Adrenal gland (tissue), 12 donors: ENCODE data around the gene TBC1D2B. TPM values are rescaled to one million over a fixed set of nuclear protein-coding genes. Genes with fewer than 3 reads are reported as not detected.
"Not testable (repeated sequence)": the region's sequence is repeated elsewhere in the genome, so short reads cannot be mapped to it uniquely, and the experiment has no call there.

Experiments
- DNase-seq, 7 donors: peaks; one replicate each; pipeline ENCODE4 v3.0.0-alpha.2; 2019 to 2020
- H3K27ac ChIP-seq, 5 donors: fragments of 200-600 bp; sonication (generic) in 4 of 5; 1 replicate in 3 of 5; 2 replicates in 2 of 5; pipeline versions ENCODE4 v1.5.1 to v1.8.0; 2016 to 2020; ENCODE audit warnings: mild to moderate bottlenecking in 1 of 5
- H3K27me3 ChIP-seq: fragments of 200-600 bp; 2 replicates; pipeline ENCODE4 v1.8.0; 2021
- H3K36me3 ChIP-seq, 2 donors: fragments of 200-600 bp; replicated peaks in 1 of 2; 1 replicate in 1 of 2; 2 replicates in 1 of 2; pipeline versions ENCODE4 v1.5.1 to v1.8.0; 2018 to 2022
- H3K4me1 ChIP-seq, 2 donors: fragments of 200-600 bp; replicated peaks in 1 of 2; 1 replicate in 1 of 2; 2 replicates in 1 of 2; pipeline versions ENCODE4 v1.5.1 to v1.8.0; 2018 to 2021
- H3K4me3 ChIP-seq, 4 donors: fragments of 200-600 bp; sonication (generic) in 3 of 4; one replicate each; pipeline ENCODE4 v1.5.1; 2016 to 2018
- H3K9me3 ChIP-seq, 3 donors: fragments of 200-600 bp; sonication (generic) in 1 of 3; replicated peaks in 1 of 3; 1 replicate in 2 of 3; 2 replicates in 1 of 3; pipeline versions ENCODE4 v1.5.1 to v1.8.0; 2016 to 2021
- POLR2A ChIP-seq, 2 donors: fragments of 450-650 bp; IDR thresholded peaks; one replicate each; pipeline ENCODE4 v1.6.1; 2017; ENCODE audit warnings: antibody characterized with exemption in 2 of 2, mild to moderate bottlenecking in 2 of 2, moderate library complexity in 1 of 2
- WGBS, 4 donors: extraction: QIAGEN DNeasy Blood & Tissue Kit in 2 of 4; methylation state at CpG; one replicate each; pipeline versions ENCODE4 v1.1.5 to v1.1.7; 2013 to 2017; 5-methylcytosine and 5-hydroxymethylcytosine counted together
- intact Hi-C, 2 donors: fragments of 100-400 bp; cut with DNase I; formaldehyde crosslinking; loops; one replicate each; pipeline versions ENCODE4 v1.14.1 to v1.15.0; 2022 to 2023
- polyA plus RNA-seq, 3 donors: library from polyadenylated mRNA; stranded (reverse); fragments of 200-250 nt in 2 of 3; fragments of 350-450 nt in 1 of 3; fragmentation: Illumina TruSeq in 1 of 3; extraction: RNeasy Lipid Tissue Mini Kit (QIAGEN cat#74804) in 1 of 3; gene quantifications; one replicate each; pipeline ENCODE4 v1.2.3, GENCODE V29; 2013 to 2014
- total RNA-seq, 9 donors: library from RNA; depleted of rRNA in 4 of 9; stranded (reverse); fragments of >200 nt in 4 of 9; fragments of 120-200 nt in 1 of 9; fragmentation: NEBNext Ultra II Directional in 1 of 9; extraction: Animal tissue kit (Norgen Biotek cat#: 25700) in 1 of 9; gene quantifications; one replicate each; pipeline versions ENCODE4 v1.1.0 to v1.2.4, GENCODE V29; 2013 to 2023
- TF ChIP-seq, protein P1 (sequence below), 6 experiments: fragments of 450-650 bp in 4 of 6; fragments of 200-600 bp in 2 of 6; sonication (generic) in 1 of 6; IDR thresholded peaks; 1 replicate in 5 of 6; 2 replicates in 1 of 6; pipeline versions ENCODE4 v1.5.1 to v1.8.0; 2016 to 2021; ENCODE audit warnings: antibody characterized with exemption in 6 of 6, mild to moderate bottlenecking in 2 of 6, moderate library complexity in 1 of 6
- donor health status: healthy with polysubstance abuse.
- donor health status: Bipolar disorder and iron deficiency.
- donor health status: DM: yes; HTN: yes; CAD: no.
- donor health status: DM: no; HTN: no; CAD: no.
- donor health status: DM: no; HTN: no; CAD: no.
- donor health status: DM: yes; HTN: yes; CAD: no.

TBC1D2B gene
- total and polyA plus RNA-seq, 12 donors, result 16.3 to 95.0 (median 54.6) TPM

GRCh38 chr15:77969055-77969454 lies 108.5 kb downstream of the TBC1D2B start:
- WGBS, 4 donors, result 88 to 97% (median 94%) methylated on average over 2 of the region's 2 CpGs

GRCh38 chr15:77967798-77968197 lies 109.7 kb downstream of the TBC1D2B start:
- intact Hi-C loops, result loop anchor here (5.0 to 10.0 kb wide), 2 partner anchors 140 to 267 kb away; partner anchors contain the start of gene ACSBG1 (in 1 of the 2)
- Histone ChIP-seq H3K9me3 (no peaks in the 10 kb centered on the region), H3K4me1 (no peaks in the 10 kb centered on the region), H3K36me3 (no peaks in the 10 kb centered on the region), H3K4me3 (no peak overlapping the region), H3K27me3 (no peaks in the 10 kb centered on the region), H3K27ac (no peak overlapping the region)
- TF ChIP-seq, protein P1, sequence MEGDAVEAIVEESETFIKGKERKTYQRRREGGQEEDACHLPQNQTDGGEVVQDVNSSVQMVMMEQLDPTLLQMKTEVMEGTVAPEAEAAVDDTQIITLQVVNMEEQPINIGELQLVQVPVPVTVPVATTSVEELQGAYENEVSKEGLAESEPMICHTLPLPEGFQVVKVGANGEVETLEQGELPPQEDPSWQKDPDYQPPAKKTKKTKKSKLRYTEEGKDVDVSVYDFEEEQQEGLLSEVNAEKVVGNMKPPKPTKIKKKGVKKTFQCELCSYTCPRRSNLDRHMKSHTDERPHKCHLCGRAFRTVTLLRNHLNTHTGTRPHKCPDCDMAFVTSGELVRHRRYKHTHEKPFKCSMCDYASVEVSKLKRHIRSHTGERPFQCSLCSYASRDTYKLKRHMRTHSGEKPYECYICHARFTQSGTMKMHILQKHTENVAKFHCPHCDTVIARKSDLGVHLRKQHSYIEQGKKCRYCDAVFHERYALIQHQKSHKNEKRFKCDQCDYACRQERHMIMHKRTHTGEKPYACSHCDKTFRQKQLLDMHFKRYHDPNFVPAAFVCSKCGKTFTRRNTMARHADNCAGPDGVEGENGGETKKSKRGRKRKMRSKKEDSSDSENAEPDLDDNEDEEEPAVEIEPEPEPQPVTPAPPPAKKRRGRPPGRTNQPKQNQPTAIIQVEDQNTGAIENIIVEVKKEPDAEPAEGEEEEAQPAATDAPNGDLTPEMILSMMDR (IDR thresholded peaks at IDR 0.05), result no peak
- no peak for TF ChIP-seq POLR2A (IDR thresholded peaks at IDR 0.05)
- 9 to 48% (median 37%) methylated on average over 1 of the region's 1 CpG for WGBS, 4 donors
- DNase-seq, result no peak

More at GRCh38 chr15:77969055-77969454, 108.5 kb downstream of the TBC1D2B start:
- Histone ChIP-seq H3K36me3 (no peaks in the 10 kb centered on the region), H3K27ac (no peak overlapping the region), H3K9me3 (no peaks in the 10 kb centered on the region), H3K27me3 (no peaks in the 10 kb centered on the region), H3K4me1 (peaks cover 3 to 4% of the 10 kb centered on the region in 2 donors), H3K4me3 (no peak overlapping the region)
- intact Hi-C loops, result loop anchor here (5.0 to 10.0 kb wide), 2 partner anchors 138 to 266 kb away; partner anchors contain the start of gene ACSBG1 (in 1 of the 2)
- no peak for DNase-seq
- TF ChIP-seq, protein P1 (IDR thresholded peaks at IDR 0.05), result no peak
- no peak for TF ChIP-seq POLR2A (IDR thresholded peaks at IDR 0.05)

DNA sequence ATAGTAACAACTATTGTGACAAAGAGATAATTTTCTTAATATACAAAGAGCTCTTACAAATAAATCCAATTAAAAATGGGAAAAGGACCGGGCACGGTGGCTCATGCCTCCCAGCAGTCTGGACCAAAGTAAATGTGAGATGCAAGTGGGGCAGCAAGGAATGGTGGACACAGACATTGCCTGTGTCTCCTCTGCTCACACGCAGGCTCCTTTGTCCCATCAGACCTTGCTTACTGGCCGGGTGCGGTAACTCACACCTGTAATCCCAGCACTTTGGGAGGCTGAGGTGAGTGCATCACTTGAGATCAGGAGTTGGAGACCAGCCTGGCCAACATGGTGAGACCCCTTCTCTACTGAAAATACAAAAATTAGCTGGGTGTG lies 110.3 kb downstream of the TBC1D2B start:
- intact Hi-C loops, result loop anchor here (5.0 to 10.0 kb wide), 2 partner anchors 140 to 268 kb away; partner anchors contain the start of gene ACSBG1 (in 1 of the 2)
- not testable (repeated sequence) for H3K36me3 ChIP-seq, H3K9me3 ChIP-seq, H3K4me3 ChIP-seq, H3K4me1 ChIP-seq, DNase-seq, H3K27ac ChIP-seq, H3K27me3 ChIP-seq
- 45 to 66% (median 52%) methylated on average over 5 of the region's 5 CpGs for WGBS, 4 donors

DNA sequence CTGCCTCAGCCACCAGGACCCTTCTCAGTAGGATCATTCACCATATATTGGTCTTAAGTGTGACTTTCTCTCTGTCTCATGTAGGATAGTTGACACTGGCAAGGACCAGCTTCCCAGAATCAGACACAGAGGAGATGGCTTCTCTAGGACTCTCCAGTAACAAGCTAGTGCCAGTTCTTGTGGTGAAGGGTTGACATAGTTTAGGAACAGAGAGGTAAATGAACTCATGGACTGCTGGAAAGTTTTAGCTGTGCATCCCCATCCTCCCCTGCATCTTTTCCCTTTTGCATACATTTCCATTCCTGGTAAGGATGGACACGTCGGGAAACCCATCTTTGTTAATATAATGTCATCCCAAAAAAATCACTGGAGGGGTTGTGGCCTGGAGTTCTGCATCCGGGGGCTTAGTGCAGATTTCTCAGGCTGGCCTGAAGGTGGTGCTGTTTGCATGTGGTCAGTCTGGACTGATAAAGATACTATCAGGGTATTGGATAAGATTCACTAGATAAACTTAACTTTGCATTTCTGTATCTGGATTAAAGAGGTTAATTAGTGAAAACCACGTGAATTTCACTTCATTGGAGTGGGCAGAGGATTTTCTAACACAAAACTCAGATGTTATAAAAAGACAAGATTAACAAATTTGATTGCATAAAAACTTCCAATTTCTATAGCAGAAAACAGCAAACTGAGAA lies 110.8 kb downstream of the TBC1D2B start:
- H3K27ac ChIP-seq, result no peak overlapping the region
- H3K36me3 ChIP-seq, result no peaks in the 10 kb centered on the region
- no peaks in the 10 kb centered on the region for H3K4me1 ChIP-seq
- DNase-seq, result peak in 5 of 7 donors; percentile 52 to 71 (median 61)
- H3K4me3 ChIP-seq, result no peak overlapping the region
- no peak for TF ChIP-seq POLR2A (IDR thresholded peaks at IDR 0.05)
- TF ChIP-seq, protein P1 (IDR thresholded peaks at IDR 0.05), result peak; percentile 70 to 89 (median 82)
- H3K27me3 ChIP-seq, result no peaks in the 10 kb centered on the region
- WGBS, 4 donors, result 0 to 4% (median 3%) methylated on average over 4 of the region's 4 CpGs
- intact Hi-C loops, result loop anchor here (5.0 to 10.0 kb wide), 2 partner anchors 141 to 268 kb away; partner anchors contain the start of gene ACSBG1 (in 1 of the 2)
- H3K9me3 ChIP-seq, result no peaks in the 10 kb centered on the region
